ENCODE data around the gene ARG2. TPM values are rescaled to one million over a fixed set of nuclear protein-coding genes. Genes with fewer than 3 reads are reported as not detected.
A peak's percentile ranks its signal among the peaks of the same experiment; 100 is the strongest.

Gene ARG2
- total RNA-seq, 1 experiment from 2014 or later = 37.1 TPM

- DNase-seq (ENCODE audit: low read depth) = no peak
Observed at GRCh38 chr14:67638642-67639041, 18.9 kb downstream of the ARG2 start.

- no peak for DNase-seq (ENCODE audit: low read depth)
Observed at GRCh38 chr14:67641480-67641879, 21.8 kb downstream of the ARG2 start.

- DNase-seq (ENCODE audit: low read depth) = no peak
Observed at GRCh38 chr14:67641902-67642749, 22.4 kb downstream of the ARG2 start.

- no peak for DNase-seq (ENCODE audit: low read depth)
Observed at GRCh38 chr14:67643713-67644112, 24.0 kb downstream of the ARG2 start.

GRCh38 chr14:67644428-67644827 is 24.7 kb downstream of the ARG2 start:
- DNase-seq (ENCODE audit: low read depth) = no peak

GRCh38 chr14:67645414-67645813 is 25.7 kb downstream of the ARG2 start:
- DNase-seq (ENCODE audit: low read depth) = no peak

GRCh38 chr14:67646131-67646530 is 26.4 kb downstream of the ARG2 start:
- no peak for DNase-seq (ENCODE audit: low read depth)

- no peak for DNase-seq (ENCODE audit: low read depth)
Observed at GRCh38 chr14:67650151-67650550, 30.4 kb downstream of the ARG2 start.

GRCh38 chr14:67650694-67651093 is 31.0 kb downstream of the ARG2 start:
- DNase-seq (ENCODE audit: low read depth) = no peak

- DNase-seq (ENCODE audit: low read depth) = no peak
Observed at GRCh38 chr14:67652189-67652588, 32.5 kb downstream of the ARG2 start.

GRCh38 chr14:67653651-67654280 is 34.0 kb downstream of the ARG2 start:
- DNase-seq (ENCODE audit: low read depth) = no peak

- no peak for DNase-seq (ENCODE audit: low read depth)
Observed at GRCh38 chr14:67663633-67664032, 43.9 kb downstream of the ARG2 start.

GRCh38 chr14:67665868-67666267 is 46.1 kb downstream of the ARG2 start:
- DNase-seq (ENCODE audit: low read depth) = no peak

GRCh38 chr14:67666750-67667449 is 47.2 kb downstream of the ARG2 start:
- DNase-seq (ENCODE audit: low read depth) = peak; percentile 46

- no peak for DNase-seq (ENCODE audit: low read depth)
Observed at GRCh38 chr14:67668559-67668958, 48.8 kb downstream of the ARG2 start.

GRCh38 chr14:67673451-67673850 is 53.7 kb downstream of the ARG2 start:
- no peak for DNase-seq (ENCODE audit: low read depth)

GRCh38 chr14:67674139-67674479 is 54.4 kb downstream of the ARG2 start:
- peak; percentile 83 for DNase-seq (ENCODE audit: low read depth)

GRCh38 chr14:67674480-67675218 is 54.9 kb downstream of the ARG2 start, which contains the start of gene VTI1B:
Gene VTI1B (minus strand): TSS chr14:67674632. CDS start chr14:67674489, 143 bp downstream.
- DNase-seq (ENCODE audit: low read depth) = peak; percentile 88

GRCh38 chr14:67675219-67675582 is 55.5 kb downstream of the ARG2 start:
- no peak for DNase-seq (ENCODE audit: low read depth)

GRCh38 chr14:67679006-67679405 is 59.3 kb downstream of the ARG2 start:
- no peak for DNase-seq (ENCODE audit: low read depth)

GRCh38 chr14:67680121-67680602 is 60.4 kb downstream of the ARG2 start:
- DNase-seq (ENCODE audit: low read depth) = peak; percentile 63

- no peak for DNase-seq (ENCODE audit: low read depth)
Observed at GRCh38 chr14:67680941-67681340, 61.2 kb downstream of the ARG2 start.
